Measurements from ENCODE around the gene VWA3B. TPM values are rescaled to one million over a fixed set of nuclear protein-coding genes. Genes with fewer than 3 reads are reported as not detected.

VWA3B gene
- total RNA-seq, 1 experiment from 2014 or later, result not detected

DNA sequence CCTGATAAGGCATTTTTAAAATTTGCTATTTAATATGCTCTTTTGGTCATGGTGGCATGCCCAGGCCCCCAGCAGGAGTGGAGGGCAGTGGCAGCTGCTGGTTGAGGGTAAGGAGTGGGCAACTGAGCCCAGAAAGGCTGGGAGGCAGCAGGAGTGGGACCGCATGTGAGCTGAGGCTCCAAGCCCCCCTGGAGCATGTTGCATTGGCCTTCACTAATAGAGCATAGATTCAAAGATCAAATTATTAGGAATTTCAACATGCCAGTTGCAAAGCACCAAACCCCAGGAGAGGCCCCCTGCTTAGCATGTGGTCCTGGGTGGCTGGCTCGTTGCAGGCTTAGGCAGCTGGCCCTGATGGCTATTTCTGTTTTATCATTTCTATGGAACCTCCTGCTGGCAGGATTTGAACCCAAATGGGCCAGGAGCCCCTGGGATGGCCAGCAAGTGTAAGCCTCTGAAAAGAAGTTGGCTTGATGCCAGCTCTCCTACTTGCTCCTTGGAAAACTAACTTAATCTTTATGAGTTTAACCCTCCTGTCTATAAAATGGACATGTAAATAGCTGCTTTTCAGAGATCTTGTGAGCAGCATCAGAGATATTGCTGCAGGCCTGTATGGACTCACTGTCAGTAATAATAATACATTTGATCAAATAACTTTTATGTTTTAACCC, 49.2 kb upstream of the VWA3B start:
- H2AK5ac ChIP-seq (ENCODE audit: insufficient read length, low read length), result no peak overlapping the region
- Mint-ChIP-seq H3K36me3 (ENCODE audit: insufficient read depth in 1 of 3, low read depth in 3 of 3) (no peaks in the 10 kb centered on the region), H3K4me1 (peaks cover 30 to 33% of the 10 kb centered on the region in 2 experiments), H3K4me3 (no peak overlapping the region), H3K27ac (no peak overlapping the region), H3K9me3 (no peaks in the 10 kb centered on the region), H3K27me3 (ENCODE audit: low read depth) (peaks cover 3% of the 10 kb centered on the region; the same call in 1 of the 2 replicates)
- no peaks in the 10 kb centered on the region for H3K23me2 ChIP-seq (ENCODE audit: insufficient read length, low read depth, low read length, poor library complexity, severe bottlenecking)
- TF ChIP-seq, protein P1, sequence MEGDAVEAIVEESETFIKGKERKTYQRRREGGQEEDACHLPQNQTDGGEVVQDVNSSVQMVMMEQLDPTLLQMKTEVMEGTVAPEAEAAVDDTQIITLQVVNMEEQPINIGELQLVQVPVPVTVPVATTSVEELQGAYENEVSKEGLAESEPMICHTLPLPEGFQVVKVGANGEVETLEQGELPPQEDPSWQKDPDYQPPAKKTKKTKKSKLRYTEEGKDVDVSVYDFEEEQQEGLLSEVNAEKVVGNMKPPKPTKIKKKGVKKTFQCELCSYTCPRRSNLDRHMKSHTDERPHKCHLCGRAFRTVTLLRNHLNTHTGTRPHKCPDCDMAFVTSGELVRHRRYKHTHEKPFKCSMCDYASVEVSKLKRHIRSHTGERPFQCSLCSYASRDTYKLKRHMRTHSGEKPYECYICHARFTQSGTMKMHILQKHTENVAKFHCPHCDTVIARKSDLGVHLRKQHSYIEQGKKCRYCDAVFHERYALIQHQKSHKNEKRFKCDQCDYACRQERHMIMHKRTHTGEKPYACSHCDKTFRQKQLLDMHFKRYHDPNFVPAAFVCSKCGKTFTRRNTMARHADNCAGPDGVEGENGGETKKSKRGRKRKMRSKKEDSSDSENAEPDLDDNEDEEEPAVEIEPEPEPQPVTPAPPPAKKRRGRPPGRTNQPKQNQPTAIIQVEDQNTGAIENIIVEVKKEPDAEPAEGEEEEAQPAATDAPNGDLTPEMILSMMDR (conservative IDR thresholded peaks at IDR 0.05), result no peak
- no peaks in the 10 kb centered on the region for H3K27me3 ChIP-seq (ENCODE audit: insufficient read depth, low read length)
- DNase-seq, result no peak
- H4K5ac ChIP-seq (ENCODE audit: insufficient read length, low read depth, low read length), result no peak overlapping the region
- no peak overlapping the region for H3K18ac ChIP-seq (ENCODE audit: insufficient read length, low read depth, low read length)
- H2BK15ac ChIP-seq (ENCODE audit: low read depth, low read length), result no peak overlapping the region
- WGBS (ENCODE audit: extremely low coverage, insufficient read length, low lambda C conversion rate), result no CpG with 5 or more reads among the region's 2 CpGs
- no peak overlapping the region for H3K4me2 ChIP-seq (ENCODE audit: insufficient read depth, insufficient read length, low read length)
- no peak overlapping the region for H3K56ac ChIP-seq (ENCODE audit: insufficient read length, low read depth, low read length)
- H3K9me3 ChIP-seq (ENCODE audit: control insufficient read depth, low read depth, low read length), result no peaks in the 10 kb centered on the region
- H2BK120ac ChIP-seq (ENCODE audit: low read depth, low read length, poor library complexity, severe bottlenecking), result no peak overlapping the region
- H3K9ac ChIP-seq (ENCODE audit: extremely low read depth, insufficient read length, low read length), result no peak overlapping the region
- H3T11ph ChIP-seq (ENCODE audit: low read length), result no peak overlapping the region
- H3K23ac ChIP-seq (ENCODE audit: insufficient read length, low read depth, low read length), result no peak overlapping the region
- no peak overlapping the region for H2AFZ ChIP-seq (ENCODE audit: low read length)
- no peaks in the 10 kb centered on the region for H4K20me1 ChIP-seq (ENCODE audit: control insufficient read depth, insufficient read depth, insufficient read length)
- H3K27ac ChIP-seq (ENCODE audit: insufficient read length, low read depth, low read length), result no peak overlapping the region
- peaks cover 2% of the 10 kb centered on the region; the same call in 1 of the 2 replicates for H3K4me1 ChIP-seq (ENCODE audit: insufficient read depth, low read length)
- H3K14ac ChIP-seq (ENCODE audit: insufficient read depth, low read length), result no peak overlapping the region
- no peak overlapping the region for H2BK5ac ChIP-seq (ENCODE audit: insufficient read length, low read length)
- no peaks in the 10 kb centered on the region for H3K79me1 ChIP-seq (ENCODE audit: insufficient read depth, low read depth, low read length, poor library complexity, severe bottlenecking)
- H2BK20ac ChIP-seq (ENCODE audit: low read depth, low read length, poor library complexity, severe bottlenecking), result no peak overlapping the region
- H3K4ac ChIP-seq (ENCODE audit: low read depth, low read length), result no peak overlapping the region
- H4K8ac ChIP-seq (replicated peaks; ENCODE audit: insufficient read length, low read depth, low read length), result no peak overlapping the region
- H3K79me2 ChIP-seq (ENCODE audit: insufficient read depth, low read length), result no peaks in the 10 kb centered on the region
- H4K91ac ChIP-seq (ENCODE audit: insufficient read length, low read depth, low read length), result no peak overlapping the region
- no peak overlapping the region for H2BK12ac ChIP-seq (ENCODE audit: insufficient read length, low read depth, low read length)
